ENCODE results near the gene GRID2.

GRID2 gene

DNA sequence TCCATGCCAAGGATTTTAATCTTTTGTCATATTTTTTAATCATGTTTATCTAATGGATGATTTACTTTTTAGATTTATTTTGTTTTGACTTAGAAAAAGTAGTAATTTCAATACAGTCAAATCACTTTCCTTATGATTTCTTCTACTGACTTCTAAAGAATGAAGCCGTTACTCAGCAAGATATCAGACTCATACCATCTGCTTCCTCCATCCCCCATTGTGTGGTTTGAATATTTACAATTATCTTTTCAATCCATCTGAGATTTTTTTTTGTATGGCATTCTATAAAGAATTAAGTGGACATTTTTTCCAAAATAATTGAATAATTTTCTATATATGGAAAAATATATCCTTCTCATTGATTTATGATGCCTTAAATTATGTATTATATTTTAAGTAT is 959.4 kb downstream of the GRID2 start:
- no peak for TF ChIP-seq ZNF70 (CRISPR knock-in tag; IDR thresholded peaks at IDR 0.05)
- no peak for TF ChIP-seq ZNF8 (CRISPR knock-in tag; IDR thresholded peaks at IDR 0.05)
- no peak for TF ChIP-seq TCF4 (CRISPR knock-in tag; IDR thresholded peaks at IDR 0.05; ENCODE audit: borderline replicate concordance)
- no peak for TF ChIP-seq ARNTL (CRISPR knock-in tag; IDR thresholded peaks at IDR 0.05; ENCODE audit: borderline replicate concordance, low read depth)
- no peak for ATAC-seq

DNA sequence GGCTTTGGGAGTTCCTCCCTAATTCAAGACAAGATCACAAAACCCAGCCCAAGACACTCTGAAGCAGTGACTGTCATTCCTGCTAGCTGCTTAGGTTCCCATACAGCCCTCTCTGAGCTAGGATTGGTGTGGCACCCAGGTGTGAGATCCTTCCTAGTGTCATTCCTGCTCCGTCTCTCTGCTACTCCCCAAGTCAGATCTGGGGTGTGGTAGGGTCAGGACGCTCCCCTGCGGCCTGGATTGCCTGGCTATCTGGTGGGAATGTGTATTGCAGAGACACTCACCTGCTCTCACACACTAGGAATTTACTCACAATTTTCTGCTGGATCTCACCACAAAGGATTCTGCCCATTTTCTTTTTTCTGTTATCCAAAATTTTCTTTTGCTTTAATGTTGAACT is 964.0 kb downstream of the GRID2 start:
- no peak for TF ChIP-seq RARB (CRISPR knock-in tag; IDR thresholded peaks at IDR 0.05)
- TF ChIP-seq ISL1 (CRISPR knock-in tag; IDR thresholded peaks at IDR 0.05): no peak
- no peak for TF ChIP-seq ZC3H10 (CRISPR knock-in tag; IDR thresholded peaks at IDR 0.05)
- no peak for TF ChIP-seq SNAI2 (CRISPR knock-in tag; IDR thresholded peaks at IDR 0.05)
- no peak for TF ChIP-seq ZFP3 (CRISPR knock-in tag; IDR thresholded peaks at IDR 0.05)
- no peak for TF ChIP-seq ZNF8 (CRISPR knock-in tag; IDR thresholded peaks at IDR 0.05)
- TF ChIP-seq ESRRG (CRISPR knock-in tag; IDR thresholded peaks at IDR 0.05): no peak
- TF ChIP-seq, protein P1, sequence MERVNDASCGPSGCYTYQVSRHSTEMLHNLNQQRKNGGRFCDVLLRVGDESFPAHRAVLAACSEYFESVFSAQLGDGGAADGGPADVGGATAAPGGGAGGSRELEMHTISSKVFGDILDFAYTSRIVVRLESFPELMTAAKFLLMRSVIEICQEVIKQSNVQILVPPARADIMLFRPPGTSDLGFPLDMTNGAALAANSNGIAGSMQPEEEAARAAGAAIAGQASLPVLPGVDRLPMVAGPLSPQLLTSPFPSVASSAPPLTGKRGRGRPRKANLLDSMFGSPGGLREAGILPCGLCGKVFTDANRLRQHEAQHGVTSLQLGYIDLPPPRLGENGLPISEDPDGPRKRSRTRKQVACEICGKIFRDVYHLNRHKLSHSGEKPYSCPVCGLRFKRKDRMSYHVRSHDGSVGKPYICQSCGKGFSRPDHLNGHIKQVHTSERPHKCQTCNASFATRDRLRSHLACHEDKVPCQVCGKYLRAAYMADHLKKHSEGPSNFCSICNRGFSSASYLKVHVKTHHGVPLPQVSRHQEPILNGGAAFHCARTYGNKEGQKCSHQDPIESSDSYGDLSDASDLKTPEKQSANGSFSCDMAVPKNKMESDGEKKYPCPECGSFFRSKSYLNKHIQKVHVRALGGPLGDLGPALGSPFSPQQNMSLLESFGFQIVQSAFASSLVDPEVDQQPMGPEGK (CRISPR knock-in tag; IDR thresholded peaks at IDR 0.05; ENCODE audit: borderline replicate concordance): no peak
- no peak for TF ChIP-seq ZNF565 (CRISPR knock-in tag; conservative IDR thresholded peaks at IDR 0.05; ENCODE audit: low read depth)
- no peak for TF ChIP-seq CSDC2 (CRISPR knock-in tag; IDR thresholded peaks at IDR 0.05)
- no peak for TF ChIP-seq PPARA (CRISPR knock-in tag; IDR thresholded peaks at IDR 0.05; ENCODE audit: borderline replicate concordance)
- TF ChIP-seq GLIS3 (CRISPR knock-in tag; IDR thresholded peaks at IDR 0.05): no peak
- TF ChIP-seq ARNTL (CRISPR knock-in tag; IDR thresholded peaks at IDR 0.05; ENCODE audit: borderline replicate concordance, low read depth): no peak
- TF ChIP-seq, protein P2, sequence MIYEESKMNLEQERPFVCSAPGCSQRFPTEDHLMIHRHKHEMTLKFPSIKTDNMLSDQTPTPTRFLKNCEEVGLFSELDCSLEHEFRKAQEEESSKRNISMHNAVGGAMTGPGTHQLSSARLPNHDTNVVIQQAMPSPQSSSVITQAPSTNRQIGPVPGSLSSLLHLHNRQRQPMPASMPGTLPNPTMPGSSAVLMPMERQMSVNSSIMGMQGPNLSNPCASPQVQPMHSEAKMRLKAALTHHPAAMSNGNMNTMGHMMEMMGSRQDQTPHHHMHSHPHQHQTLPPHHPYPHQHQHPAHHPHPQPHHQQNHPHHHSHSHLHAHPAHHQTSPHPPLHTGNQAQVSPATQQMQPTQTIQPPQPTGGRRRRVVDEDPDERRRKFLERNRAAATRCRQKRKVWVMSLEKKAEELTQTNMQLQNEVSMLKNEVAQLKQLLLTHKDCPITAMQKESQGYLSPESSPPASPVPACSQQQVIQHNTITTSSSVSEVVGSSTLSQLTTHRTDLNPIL (CRISPR knock-in tag; IDR thresholded peaks at IDR 0.05; ENCODE audit: low read depth): no peak
- no peak for TF ChIP-seq OSR1 (CRISPR knock-in tag; IDR thresholded peaks at IDR 0.05)
- TF ChIP-seq TCF4 (CRISPR knock-in tag; IDR thresholded peaks at IDR 0.05; ENCODE audit: borderline replicate concordance): no peak
- no peak for TF ChIP-seq TOX (CRISPR knock-in tag; IDR thresholded peaks at IDR 0.05; ENCODE audit: borderline replicate concordance)
- no peak for TF ChIP-seq ZNF70 (CRISPR knock-in tag; IDR thresholded peaks at IDR 0.05)
- TF ChIP-seq, protein P3, sequence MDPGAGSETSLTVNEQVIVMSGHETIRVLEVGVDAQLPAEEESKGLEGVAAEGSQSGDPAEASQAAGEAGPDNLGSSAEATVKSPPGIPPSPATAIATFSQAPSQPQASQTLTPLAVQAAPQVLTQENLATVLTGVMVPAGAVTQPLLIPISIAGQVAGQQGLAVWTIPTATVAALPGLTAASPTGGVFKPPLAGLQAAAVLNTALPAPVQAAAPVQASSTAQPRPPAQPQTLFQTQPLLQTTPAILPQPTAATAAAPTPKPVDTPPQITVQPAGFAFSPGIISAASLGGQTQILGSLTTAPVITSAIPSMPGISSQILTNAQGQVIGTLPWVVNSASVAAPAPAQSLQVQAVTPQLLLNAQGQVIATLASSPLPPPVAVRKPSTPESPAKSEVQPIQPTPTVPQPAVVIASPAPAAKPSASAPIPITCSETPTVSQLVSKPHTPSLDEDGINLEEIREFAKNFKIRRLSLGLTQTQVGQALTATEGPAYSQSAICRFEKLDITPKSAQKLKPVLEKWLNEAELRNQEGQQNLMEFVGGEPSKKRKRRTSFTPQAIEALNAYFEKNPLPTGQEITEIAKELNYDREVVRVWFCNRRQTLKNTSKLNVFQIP (CRISPR knock-in tag; IDR thresholded peaks at IDR 0.05; ENCODE audit: borderline replicate concordance, low read depth): no peak
- ATAC-seq: no peak

DNA sequence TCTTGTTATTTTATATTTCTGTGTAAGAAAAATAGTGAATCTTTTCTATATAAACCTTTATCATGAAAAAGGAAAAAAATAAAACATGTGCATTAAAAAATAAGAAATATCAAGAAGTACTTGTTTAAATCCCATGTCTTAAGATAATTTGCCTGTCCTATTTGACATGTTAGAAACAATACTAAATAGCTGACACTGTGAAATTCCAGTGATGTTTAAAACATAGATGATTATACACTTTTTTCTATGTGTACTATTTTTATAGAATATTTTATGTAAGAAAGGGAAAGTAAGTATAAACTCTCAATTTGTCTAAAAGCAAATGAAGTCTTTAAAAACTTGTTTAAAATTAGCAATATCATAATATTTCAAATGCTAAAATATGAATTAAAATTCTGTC is 981.6 kb downstream of the GRID2 start:
- ATAC-seq: no peak
- TF ChIP-seq, protein P3 (CRISPR knock-in tag; IDR thresholded peaks at IDR 0.05; ENCODE audit: borderline replicate concordance, low read depth): no peak
- TF ChIP-seq BACH2 (CRISPR knock-in tag; IDR thresholded peaks at IDR 0.05; ENCODE audit: borderline replicate concordance) (no peak), RARB (CRISPR knock-in tag; IDR thresholded peaks at IDR 0.05) (no peak), ZNF8 (CRISPR knock-in tag; IDR thresholded peaks at IDR 0.05) (no peak), TOX (CRISPR knock-in tag; IDR thresholded peaks at IDR 0.05; ENCODE audit: borderline replicate concordance) (no peak)

DNA sequence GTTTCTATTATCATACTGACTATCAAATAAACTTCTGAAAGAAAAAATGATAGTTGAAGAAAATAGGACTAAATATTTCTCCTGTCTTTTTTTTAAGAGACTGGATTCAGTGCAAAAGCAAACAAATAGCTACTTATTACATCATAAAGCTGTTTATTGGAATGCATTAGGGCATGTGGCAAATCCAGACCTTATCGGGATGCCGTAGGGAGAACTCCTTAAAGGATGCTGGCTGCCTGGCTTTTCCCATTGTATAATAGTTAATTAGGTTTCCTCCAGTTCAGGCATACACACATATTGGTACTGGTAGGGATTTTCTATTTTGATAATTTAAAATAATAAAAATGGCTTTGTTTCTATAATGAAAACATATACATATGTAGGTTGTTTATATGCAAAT is 985.5 kb downstream of the GRID2 start:
- no peak for ATAC-seq
- no peak for TF ChIP-seq ZNF565 (CRISPR knock-in tag; conservative IDR thresholded peaks at IDR 0.05; ENCODE audit: low read depth)
- no peak for TF ChIP-seq BACH2 (CRISPR knock-in tag; IDR thresholded peaks at IDR 0.05; ENCODE audit: borderline replicate concordance)
- TF ChIP-seq ISL1 (CRISPR knock-in tag; IDR thresholded peaks at IDR 0.05): no peak
- TF ChIP-seq SNAI2 (CRISPR knock-in tag; IDR thresholded peaks at IDR 0.05): no peak
- TF ChIP-seq CSDC2 (CRISPR knock-in tag; IDR thresholded peaks at IDR 0.05): no peak
- TF ChIP-seq, protein P4, sequence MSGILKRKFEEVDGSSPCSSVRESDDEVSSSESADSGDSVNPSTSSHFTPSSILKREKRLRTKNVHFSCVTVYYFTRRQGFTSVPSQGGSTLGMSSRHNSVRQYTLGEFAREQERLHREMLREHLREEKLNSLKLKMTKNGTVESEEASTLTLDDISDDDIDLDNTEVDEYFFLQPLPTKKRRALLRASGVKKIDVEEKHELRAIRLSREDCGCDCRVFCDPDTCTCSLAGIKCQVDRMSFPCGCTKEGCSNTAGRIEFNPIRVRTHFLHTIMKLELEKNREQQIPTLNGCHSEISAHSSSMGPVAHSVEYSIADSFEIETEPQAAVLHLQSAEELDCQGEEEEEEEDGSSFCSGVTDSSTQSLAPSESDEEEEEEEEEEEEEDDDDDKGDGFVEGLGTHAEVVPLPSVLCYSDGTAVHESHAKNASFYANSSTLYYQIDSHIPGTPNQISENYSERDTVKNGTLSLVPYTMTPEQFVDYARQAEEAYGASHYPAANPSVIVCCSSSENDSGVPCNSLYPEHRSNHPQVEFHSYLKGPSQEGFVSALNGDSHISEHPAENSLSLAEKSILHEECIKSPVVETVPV (CRISPR knock-in tag; IDR thresholded peaks at IDR 0.05): no peak
- TF ChIP-seq ARNTL (CRISPR knock-in tag; IDR thresholded peaks at IDR 0.05; ENCODE audit: borderline replicate concordance, low read depth): no peak
- no peak for TF ChIP-seq OSR1 (CRISPR knock-in tag; IDR thresholded peaks at IDR 0.05)
- TF ChIP-seq, protein P5, sequence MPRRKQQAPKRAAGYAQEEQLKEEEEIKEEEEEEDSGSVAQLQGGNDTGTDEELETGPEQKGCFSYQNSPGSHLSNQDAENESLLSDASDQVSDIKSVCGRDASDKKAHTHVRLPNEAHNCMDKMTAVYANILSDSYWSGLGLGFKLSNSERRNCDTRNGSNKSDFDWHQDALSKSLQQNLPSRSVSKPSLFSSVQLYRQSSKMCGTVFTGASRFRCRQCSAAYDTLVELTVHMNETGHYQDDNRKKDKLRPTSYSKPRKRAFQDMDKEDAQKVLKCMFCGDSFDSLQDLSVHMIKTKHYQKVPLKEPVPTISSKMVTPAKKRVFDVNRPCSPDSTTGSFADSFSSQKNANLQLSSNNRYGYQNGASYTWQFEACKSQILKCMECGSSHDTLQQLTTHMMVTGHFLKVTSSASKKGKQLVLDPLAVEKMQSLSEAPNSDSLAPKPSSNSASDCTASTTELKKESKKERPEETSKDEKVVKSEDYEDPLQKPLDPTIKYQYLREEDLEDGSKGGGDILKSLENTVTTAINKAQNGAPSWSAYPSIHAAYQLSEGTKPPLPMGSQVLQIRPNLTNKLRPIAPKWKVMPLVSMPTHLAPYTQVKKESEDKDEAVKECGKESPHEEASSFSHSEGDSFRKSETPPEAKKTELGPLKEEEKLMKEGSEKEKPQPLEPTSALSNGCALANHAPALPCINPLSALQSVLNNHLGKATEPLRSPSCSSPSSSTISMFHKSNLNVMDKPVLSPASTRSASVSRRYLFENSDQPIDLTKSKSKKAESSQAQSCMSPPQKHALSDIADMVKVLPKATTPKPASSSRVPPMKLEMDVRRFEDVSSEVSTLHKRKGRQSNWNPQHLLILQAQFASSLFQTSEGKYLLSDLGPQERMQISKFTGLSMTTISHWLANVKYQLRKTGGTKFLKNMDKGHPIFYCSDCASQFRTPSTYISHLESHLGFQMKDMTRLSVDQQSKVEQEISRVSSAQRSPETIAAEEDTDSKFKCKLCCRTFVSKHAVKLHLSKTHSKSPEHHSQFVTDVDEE (CRISPR knock-in tag; IDR thresholded peaks at IDR 0.05): no peak
- no peak for TF ChIP-seq ESRRG (CRISPR knock-in tag; IDR thresholded peaks at IDR 0.05)
- TF ChIP-seq, protein P1 (CRISPR knock-in tag; IDR thresholded peaks at IDR 0.05; ENCODE audit: borderline replicate concordance): no peak

Data from SK-N-SH treated with all-trans-retinoic acid at 6 μM for 48 hours (cell line).